Natural killer cell (primary cell): ENCODE data around the gene TMEM221. TPM values are rescaled to one million over a fixed set of nuclear protein-coding genes. Genes with fewer than 3 reads are reported as not detected.

Experiments used
- ATAC-seq, 3 donors: fragments of 150-1000 bp in 2 of 3; fragments of 200-7000 bp in 1 of 3; cut with Tn5 transposase; 1 replicate in 1 of 3; 2 replicates in 2 of 3; pipeline ENCODE4 v1.10.0; 2021; ENCODE audit warnings: mild to moderate bottlenecking in 2 of 3, moderate library complexity in 2 of 3
- DNase-seq, 2 donors: peaks; one replicate each; pipeline versions ENCODE4 v3.0.0 to v3.0.0-alpha.2; 2013 to 2021; ENCODE audit warnings: mixed read lengths in 1 of 2
- H3K27ac ChIP-seq: one replicate; pipeline ENCODE4 v1.5.1; 2013; ENCODE audit warnings: mild to moderate bottlenecking, low read length
- H3K27me3 ChIP-seq: one replicate; pipeline ENCODE4 v1.6.1; 2013; ENCODE audit warnings: low read length; ENCODE audit not compliant: control insufficient read depth, insufficient read depth
- H3K36me3 ChIP-seq: one replicate; pipeline ENCODE4 v1.6.1; 2013; ENCODE audit warnings: low read length; ENCODE audit not compliant: control insufficient read depth, insufficient read depth
- H3K4me1 ChIP-seq: one replicate; pipeline ENCODE4 v1.6.1; 2013; ENCODE audit warnings: low read length; ENCODE audit not compliant: control insufficient read depth, insufficient read depth
- H3K4me3 ChIP-seq: one replicate; pipeline ENCODE4 v1.5.1; 2013; ENCODE audit warnings: low read length
- H3K9me3 ChIP-seq: one replicate; pipeline ENCODE4 v1.6.1; 2013; ENCODE audit warnings: low read length; ENCODE audit not compliant: control insufficient read depth, insufficient read depth
- H3K27ac Mint-ChIP-seq, 2 donors: one replicate each; pipeline ENCODE4 v1.8.0; 2022; ENCODE audit warnings: mild to moderate bottlenecking in 2 of 2, mixed read lengths in 2 of 2, moderate library complexity in 1 of 2
- H3K27me3 Mint-ChIP-seq, 2 donors: one replicate each; pipeline ENCODE4 v1.8.0; 2022; ENCODE audit warnings: low read depth in 2 of 2, mixed read lengths in 2 of 2
- H3K36me3 Mint-ChIP-seq: one replicate; pipeline ENCODE4 v1.8.0; 2022; ENCODE audit warnings: mixed read lengths
- H3K4me1 Mint-ChIP-seq, 2 donors: one replicate each; pipeline ENCODE4 v1.8.0; 2022; ENCODE audit warnings: mixed read lengths in 2 of 2
- H3K4me3 Mint-ChIP-seq: one replicate; pipeline ENCODE4 v1.8.0; 2022; ENCODE audit warnings: mild to moderate bottlenecking, moderate library complexity, mixed read lengths
- H3K9me3 Mint-ChIP-seq, 2 donors: one replicate each; pipeline ENCODE4 v1.8.0; 2022; ENCODE audit warnings: mixed read lengths in 2 of 2
- WGBS: methylation state at CpG from one replicate; pipeline ENCODE4 v1.1.7; 2013; ENCODE audit warnings: missing lambda C conversion rate; ENCODE audit not compliant: insufficient coverage; 5-methylcytosine and 5-hydroxymethylcytosine counted together
- intact Hi-C: fragments of 100-400 bp; cut with micrococcal nuclease; formaldehyde crosslinking; loops from one replicate; pipeline ENCODE4 v1.14.2; 2022
- total RNA-seq, 4 donors: library from RNA; stranded (reverse); fragments of 120-200 nt in 1 of 4; gene quantifications; one replicate each; pipeline versions ENCODE4 v1.2.3 to v1.2.4, GENCODE V29; 2013 to 2022
- TF ChIP-seq, protein P1 (sequence below): fragments of 200-600 bp; IDR thresholded peaks from one replicate; pipeline ENCODE4 v1.8.0; 2022; ENCODE audit warnings: antibody characterized with exemption

Gene TMEM221
- total RNA-seq, 3 donors from 2014 or later (not counting 1 experiment from before 2014, with no cell fraction given) = not detected

DNA sequence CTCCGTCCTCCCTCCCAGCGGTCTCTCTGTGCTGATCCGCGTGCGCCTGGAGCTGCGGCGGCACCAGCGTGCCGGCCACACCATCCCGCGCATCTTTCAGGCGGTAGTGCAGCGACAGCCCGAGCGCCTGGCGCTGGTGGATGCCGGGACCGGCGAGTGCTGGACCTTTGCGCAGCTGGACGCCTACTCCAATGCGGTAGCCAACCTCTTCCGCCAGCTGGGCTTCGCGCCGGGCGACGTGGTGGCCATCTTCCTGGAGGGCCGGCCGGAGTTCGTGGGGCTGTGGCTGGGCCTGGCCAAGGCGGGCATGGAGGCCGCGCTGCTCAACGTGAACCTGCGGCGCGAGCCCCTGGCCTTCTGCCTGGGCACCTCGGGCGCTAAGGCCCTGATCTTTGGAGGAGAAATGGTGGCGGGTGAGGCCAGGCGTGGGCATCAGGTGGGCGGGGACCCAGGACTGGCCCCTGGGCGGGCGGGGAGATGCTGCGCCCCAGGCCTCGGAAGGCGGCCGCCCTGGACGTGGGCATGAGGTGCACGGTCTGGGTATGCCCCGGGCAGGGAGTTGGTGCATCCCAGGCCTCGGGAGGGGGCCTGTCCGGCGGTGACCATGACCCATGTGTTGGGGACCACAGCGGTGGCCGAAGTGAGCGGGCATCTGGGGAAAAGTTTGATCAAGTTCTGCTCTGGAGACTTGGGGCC lies 38.2 kb upstream of the TMEM221 start:
- H3K4me1 Mint-ChIP-seq = peaks cover 27 to 46% of the 10 kb centered on the region in 2 donors
- no peaks in the 10 kb centered on the region for H3K27me3 Mint-ChIP-seq

DNA sequence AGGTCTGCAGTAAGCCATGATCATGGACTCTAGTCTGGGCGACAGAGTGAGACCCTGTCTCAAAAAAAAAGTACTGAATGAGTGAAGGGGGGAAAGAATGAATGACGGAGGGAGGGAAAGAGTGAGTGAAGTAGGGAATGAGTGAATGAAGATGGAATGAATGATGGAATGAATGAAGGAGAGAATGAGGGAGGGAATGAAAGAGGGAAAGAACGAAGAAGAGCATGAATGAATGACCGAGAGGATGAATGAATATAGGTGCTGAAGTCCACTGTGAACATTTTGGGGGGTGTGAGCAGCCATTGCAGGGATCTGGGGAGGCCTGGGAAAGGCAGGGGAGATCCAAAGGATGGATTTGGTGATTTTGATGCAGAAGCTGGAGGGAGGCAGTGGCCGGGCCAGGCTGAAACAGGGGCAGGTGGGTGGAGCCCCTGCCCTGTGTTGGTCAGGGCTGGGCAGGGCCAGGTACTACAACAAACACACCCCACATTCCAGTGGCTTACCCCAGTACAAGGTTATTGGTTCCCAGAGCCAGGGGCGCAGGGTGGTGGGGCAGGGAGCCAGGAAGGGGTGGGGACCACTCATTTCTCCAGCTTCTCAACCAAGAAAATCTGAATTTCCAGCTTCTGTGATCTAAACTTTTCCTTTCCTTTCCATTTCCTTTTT lies 36.2 kb upstream of the TMEM221 start:
- Histone ChIP-seq H3K27ac (no peak overlapping the region), H3K27me3 (no peaks in the 10 kb centered on the region), H3K4me1 (peaks cover 28% of the 10 kb centered on the region), H3K36me3 (no peaks in the 10 kb centered on the region), H3K4me3 (no peak overlapping the region), H3K9me3 (no peaks in the 10 kb centered on the region)
- Mint-ChIP-seq H3K27me3 (no peaks in the 10 kb centered on the region), H3K4me1 (peaks cover 20 to 36% of the 10 kb centered on the region in 2 donors), H3K4me3 (no peak overlapping the region), H3K36me3 (no peaks in the 10 kb centered on the region), H3K27ac (peak overlapping the region in 1 of 2 donors; percentile 14), H3K9me3 (no peaks in the 10 kb centered on the region)
- TF ChIP-seq, protein P1, sequence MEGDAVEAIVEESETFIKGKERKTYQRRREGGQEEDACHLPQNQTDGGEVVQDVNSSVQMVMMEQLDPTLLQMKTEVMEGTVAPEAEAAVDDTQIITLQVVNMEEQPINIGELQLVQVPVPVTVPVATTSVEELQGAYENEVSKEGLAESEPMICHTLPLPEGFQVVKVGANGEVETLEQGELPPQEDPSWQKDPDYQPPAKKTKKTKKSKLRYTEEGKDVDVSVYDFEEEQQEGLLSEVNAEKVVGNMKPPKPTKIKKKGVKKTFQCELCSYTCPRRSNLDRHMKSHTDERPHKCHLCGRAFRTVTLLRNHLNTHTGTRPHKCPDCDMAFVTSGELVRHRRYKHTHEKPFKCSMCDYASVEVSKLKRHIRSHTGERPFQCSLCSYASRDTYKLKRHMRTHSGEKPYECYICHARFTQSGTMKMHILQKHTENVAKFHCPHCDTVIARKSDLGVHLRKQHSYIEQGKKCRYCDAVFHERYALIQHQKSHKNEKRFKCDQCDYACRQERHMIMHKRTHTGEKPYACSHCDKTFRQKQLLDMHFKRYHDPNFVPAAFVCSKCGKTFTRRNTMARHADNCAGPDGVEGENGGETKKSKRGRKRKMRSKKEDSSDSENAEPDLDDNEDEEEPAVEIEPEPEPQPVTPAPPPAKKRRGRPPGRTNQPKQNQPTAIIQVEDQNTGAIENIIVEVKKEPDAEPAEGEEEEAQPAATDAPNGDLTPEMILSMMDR = no peak
- DNase-seq (no peak), ATAC-seq (no peak)
- 92% methylated on average over 5 of the region's 6 CpGs for WGBS
- intact Hi-C loops = no loop called here

More for the DNA sequence above, 38.2 kb upstream of the TMEM221 start:
- Mint-ChIP-seq H3K4me3 (no peak overlapping the region), H3K9me3 (no peaks in the 10 kb centered on the region), H3K27ac (no peak overlapping the region), H3K36me3 (no peaks in the 10 kb centered on the region)
- Histone ChIP-seq H3K27me3 (no peaks in the 10 kb centered on the region), H3K4me1 (peaks cover 42% of the 10 kb centered on the region), H3K9me3 (no peaks in the 10 kb centered on the region), H3K4me3 (no peak overlapping the region), H3K36me3 (no peaks in the 10 kb centered on the region), H3K27ac (no peak overlapping the region)
- ATAC-seq (no peak), DNase-seq (no peak)
- intact Hi-C loops = no loop called here
- whole genome bisulfite sequencing = 97% methylated on average over 58 of the region's 58 CpGs
- TF ChIP-seq, protein P1 = no peak

DNA sequence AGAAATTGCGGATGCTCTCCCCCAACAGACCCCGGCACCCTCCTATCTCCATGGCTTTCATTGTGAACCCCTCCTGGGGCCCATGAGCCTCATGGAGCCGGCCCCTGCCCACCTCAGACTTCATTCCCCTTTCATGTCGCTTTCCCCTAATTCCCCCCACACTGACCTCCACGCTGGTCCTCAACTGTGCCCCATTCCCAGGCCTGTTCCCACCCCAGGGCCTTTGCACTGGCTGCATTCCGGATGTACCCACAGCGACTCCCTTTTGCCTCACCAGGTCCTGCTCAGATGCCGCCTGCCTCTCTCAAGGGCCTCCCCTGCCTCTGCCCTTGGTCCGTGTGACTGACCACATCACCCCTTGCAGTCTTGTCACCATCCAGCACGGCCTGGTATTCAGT lies 35.1 kb upstream of the TMEM221 start:
- H3K4me1 ChIP-seq = peaks cover 17% of the 10 kb centered on the region
- no peaks in the 10 kb centered on the region for H3K36me3 ChIP-seq
- H3K9me3 Mint-ChIP-seq = no peaks in the 10 kb centered on the region
- H3K4me3 ChIP-seq = no peak overlapping the region
- H3K27ac ChIP-seq = no peak overlapping the region
- no peaks in the 10 kb centered on the region for H3K36me3 Mint-ChIP-seq
- H3K9me3 ChIP-seq = no peaks in the 10 kb centered on the region
- 94% methylated on average over 10 of the region's 10 CpGs for WGBS
- H3K4me1 Mint-ChIP-seq = peaks cover 13 to 26% of the 10 kb centered on the region in 2 donors
- no peak for ATAC-seq
- no peak overlapping the region for H3K27ac Mint-ChIP-seq
- DNase-seq = no peak
- no peak overlapping the region for H3K4me3 Mint-ChIP-seq
- TF ChIP-seq, protein P1 = no peak
- intact Hi-C loops = no loop called here
- H3K27me3 Mint-ChIP-seq = no peaks in the 10 kb centered on the region
- no peaks in the 10 kb centered on the region for H3K27me3 ChIP-seq
